Duodenal mucosa (tissue), 2 donors: ENCODE results near the gene ADH1C.
"Not testable (repeated sequence)": the region's sequence is repeated elsewhere in the genome, so short reads cannot be mapped to it uniquely, and the experiment has no call there.

Experiments
- H3K27ac ChIP-seq: one replicate; pipeline ENCODE4 v1.7.0; 2013; ENCODE audit warnings: low read depth, low read length
- H3K27me3 ChIP-seq, 2 donors: one replicate each; pipeline ENCODE4 v1.7.0; 2013; ENCODE audit warnings: low read length in 2 of 2, control low read depth in 1 of 2; ENCODE audit not compliant: insufficient read depth in 2 of 2, control insufficient read depth in 1 of 2
- H3K36me3 ChIP-seq, 2 donors: one replicate each; pipeline ENCODE4 v1.7.0; 2013; ENCODE audit warnings: low read length in 2 of 2, control low read depth in 1 of 2; ENCODE audit not compliant: insufficient read depth in 2 of 2, control insufficient read depth in 1 of 2
- H3K4me1 ChIP-seq, 2 donors: one replicate each; pipeline ENCODE4 v1.7.0; 2013; ENCODE audit warnings: low read length in 2 of 2, control low read depth in 1 of 2; ENCODE audit not compliant: insufficient read depth in 2 of 2, control insufficient read depth in 1 of 2
- H3K4me3 ChIP-seq, 2 donors: one replicate each; pipeline ENCODE4 v1.7.0; 2013; ENCODE audit warnings: low read length in 2 of 2, low read depth in 1 of 2
- H3K9ac ChIP-seq, 2 donors: one replicate each; pipeline ENCODE4 v1.7.0; 2013; ENCODE audit warnings: low read length in 2 of 2, low read depth in 1 of 2
- H3K9me3 ChIP-seq, 2 donors: one replicate each; pipeline ENCODE4 v1.7.0; 2013; ENCODE audit warnings: low read length in 2 of 2, control low read depth in 1 of 2; ENCODE audit not compliant: control insufficient read depth in 1 of 2

ADH1C gene

DNA sequence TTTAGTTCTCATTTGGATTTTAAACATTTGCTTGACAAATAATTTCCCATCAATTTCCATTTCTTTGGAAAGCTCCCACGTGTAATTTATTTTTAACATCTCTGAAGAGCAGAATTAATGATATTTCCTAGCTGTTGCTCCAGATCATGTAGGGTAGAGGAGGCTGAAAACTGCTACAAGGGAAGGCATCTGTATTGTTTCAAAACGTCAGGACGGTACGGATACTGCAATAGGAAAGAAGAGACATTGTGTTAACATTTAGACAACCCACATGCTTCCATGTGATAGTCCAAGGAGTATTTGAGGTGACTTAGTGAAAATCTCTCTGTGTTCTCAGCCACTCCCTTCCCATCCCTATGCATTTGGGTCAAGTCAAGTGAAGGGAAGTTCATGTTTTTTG is 16.0 kb downstream of the ADH1C start:
- Histone ChIP-seq H3K27ac (no peak overlapping the region), H3K27me3 (no peaks in the 10 kb centered on the region), H3K9me3 (no peaks in the 10 kb centered on the region), H3K9ac (no peak overlapping the region), H3K4me3 (no peak overlapping the region), H3K4me1 (no peaks in the 10 kb centered on the region), H3K36me3 (peaks cover 9 to 26% of the 10 kb centered on the region in 2 donors)

DNA sequence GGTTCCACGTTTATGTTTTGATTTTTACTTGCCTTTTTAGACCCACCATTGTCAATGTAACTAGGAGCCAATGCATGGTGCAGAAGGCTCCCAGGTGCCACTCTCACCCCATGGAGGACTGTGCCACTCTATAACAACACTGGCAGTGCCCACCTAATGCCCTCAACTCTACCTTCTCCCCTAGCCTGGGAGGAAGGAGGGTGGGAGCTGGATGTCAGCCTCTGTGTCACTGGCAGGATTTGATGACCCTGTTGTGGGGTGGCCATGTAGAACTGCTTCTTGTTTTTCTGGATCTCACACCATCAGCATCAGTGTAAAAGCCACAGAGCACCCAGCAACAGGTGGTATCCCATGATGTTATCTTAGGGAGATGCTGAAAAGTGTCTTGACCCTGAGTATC is 17.7 kb downstream of the ADH1C start:
- Histone ChIP-seq H3K27me3 (no peaks in the 10 kb centered on the region), H3K36me3 (peaks cover 4 to 12% of the 10 kb centered on the region in 2 donors), H3K27ac (no peak overlapping the region)

DNA sequence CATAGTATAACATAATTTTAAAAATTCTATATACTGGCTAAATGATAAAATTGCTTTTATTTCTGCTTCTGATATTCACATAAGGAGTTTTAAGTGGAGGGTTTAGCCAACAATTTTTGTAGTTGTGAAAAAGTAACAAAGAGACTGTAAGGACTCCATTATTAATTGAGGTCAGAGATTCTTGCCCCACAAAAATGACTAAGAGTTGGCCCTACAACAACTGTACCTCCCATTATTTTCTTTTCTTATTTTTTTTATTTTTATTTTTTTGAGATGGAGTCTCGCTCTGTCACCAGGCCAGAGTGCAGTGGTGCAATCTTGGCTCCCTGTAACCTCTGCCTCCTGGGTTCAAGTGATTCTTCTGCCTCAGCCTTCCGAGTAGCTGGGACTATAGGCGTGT is 21.9 kb downstream of the ADH1C start:
- no peaks in the 10 kb centered on the region for H3K36me3 ChIP-seq
- no peaks in the 10 kb centered on the region for H3K4me1 ChIP-seq
- H3K27me3 ChIP-seq: no peaks in the 10 kb centered on the region
- H3K9me3 ChIP-seq: peaks cover 0 to 6% of the 10 kb centered on the region in 2 donors
- H3K9ac ChIP-seq: no peak overlapping the region
- no peak overlapping the region for H3K4me3 ChIP-seq
- H3K27ac ChIP-seq: no peak overlapping the region

More for the DNA sequence above, 17.7 kb downstream of the ADH1C start:
- Histone ChIP-seq H3K4me1 (no peaks in the 10 kb centered on the region), H3K9ac (no peak overlapping the region), H3K9me3 (no peaks in the 10 kb centered on the region), H3K4me3 (no peak overlapping the region)

DNA sequence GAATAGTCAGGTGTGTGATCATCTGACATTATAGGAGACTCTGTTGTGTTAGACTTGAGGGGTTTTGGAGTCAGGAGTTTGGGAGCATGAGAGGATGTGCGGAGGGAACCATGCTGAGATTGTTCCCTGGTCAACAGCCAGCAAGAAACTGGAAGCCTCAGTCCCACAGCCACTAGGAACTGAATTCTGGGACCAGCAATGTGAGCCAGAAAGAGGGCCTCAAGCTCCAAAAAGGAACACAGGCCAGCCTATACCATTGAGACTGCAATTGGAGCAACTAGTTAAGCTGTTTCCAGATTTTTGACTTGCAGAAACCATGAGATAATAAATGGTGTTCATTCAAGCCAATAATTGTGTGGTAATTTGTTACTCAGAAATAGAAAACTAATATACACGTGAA is 22.7 kb downstream of the ADH1C start:
- H3K9me3 ChIP-seq: peaks cover 0 to 6% of the 10 kb centered on the region in 2 donors
- no peaks in the 10 kb centered on the region for H3K36me3 ChIP-seq
- H3K27me3 ChIP-seq: no peaks in the 10 kb centered on the region
- H3K4me3 ChIP-seq: no peak overlapping the region
- H3K27ac ChIP-seq: no peak overlapping the region
- H3K9ac ChIP-seq: no peak overlapping the region
- no peaks in the 10 kb centered on the region for H3K4me1 ChIP-seq

DNA sequence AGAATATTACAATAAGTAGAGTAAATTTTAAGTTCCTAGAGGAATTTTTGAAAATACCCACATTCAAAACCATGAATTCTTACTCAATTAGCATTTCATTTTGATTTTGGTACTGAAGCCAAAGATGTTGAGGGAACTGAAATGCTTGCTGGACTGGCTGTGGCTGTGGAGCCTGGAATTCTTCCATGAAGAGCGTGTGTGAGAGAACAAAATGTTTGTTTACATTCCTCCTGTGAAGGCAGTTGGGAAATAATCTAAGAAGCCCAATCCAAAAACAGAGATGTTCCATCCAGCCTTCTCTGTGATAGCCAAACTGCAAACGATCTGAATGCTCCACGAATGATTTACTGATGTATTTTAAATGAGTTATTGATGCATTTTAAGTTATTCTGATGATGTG is 27.6 kb downstream of the ADH1C start:
- no peak overlapping the region for H3K27ac ChIP-seq
- no peak overlapping the region for H3K4me3 ChIP-seq

DNA sequence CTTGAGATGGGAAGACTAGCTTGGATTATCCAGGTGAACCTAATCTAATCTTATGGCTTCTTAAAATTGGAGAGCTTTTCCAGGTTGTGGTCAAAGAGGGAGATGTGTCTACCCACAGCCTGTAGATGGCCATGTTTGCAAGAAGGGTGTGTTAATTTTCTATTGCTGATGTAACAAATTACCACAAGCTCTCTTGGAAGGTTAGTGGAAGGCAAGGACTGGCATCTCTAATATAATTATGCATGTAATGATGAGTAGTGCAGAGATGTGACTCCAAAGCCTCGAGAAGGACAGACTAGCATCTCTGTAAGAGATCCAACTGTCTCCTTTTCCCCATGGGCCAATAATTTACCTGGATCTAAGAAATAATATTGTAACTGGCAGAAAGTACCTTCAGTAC is 28.2 kb downstream of the ADH1C start:
- Histone ChIP-seq H3K4me1 (no peaks in the 10 kb centered on the region), H3K27ac (peak overlapping the region; percentile 0), H3K36me3 (no peaks in the 10 kb centered on the region)

More for the DNA sequence above, 27.6 kb downstream of the ADH1C start:
- peaks cover 0 to 6% of the 10 kb centered on the region in 2 donors for H3K9me3 ChIP-seq
- no peak overlapping the region for H3K9ac ChIP-seq
- no peaks in the 10 kb centered on the region for H3K36me3 ChIP-seq
- no peaks in the 10 kb centered on the region for H3K27me3 ChIP-seq
- H3K4me1 ChIP-seq: no peaks in the 10 kb centered on the region

DNA sequence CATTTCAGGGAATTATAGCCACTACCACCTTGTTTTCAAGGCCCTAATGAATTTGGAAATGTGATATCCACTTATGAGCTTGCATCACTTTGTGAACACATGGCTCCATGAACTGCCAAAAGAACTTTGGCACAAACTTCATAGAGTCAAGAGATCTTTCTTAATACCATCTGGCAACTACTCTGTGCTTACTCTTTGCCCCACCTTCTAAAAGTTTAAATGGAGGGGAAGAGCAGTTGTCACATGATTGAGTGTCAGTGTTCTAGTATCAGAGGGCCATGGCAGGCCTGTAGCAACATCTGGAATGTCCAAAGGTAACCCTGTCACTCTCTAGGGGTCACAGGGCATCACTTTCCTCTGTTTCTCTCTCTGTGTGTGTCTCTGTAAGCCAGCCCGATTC is 28.8 kb downstream of the ADH1C start:
- Histone ChIP-seq H3K4me1 (no peaks in the 10 kb centered on the region), H3K4me3 (no peak overlapping the region), H3K36me3 (no peaks in the 10 kb centered on the region), H3K9ac (no peak overlapping the region), H3K9me3 (peaks cover 0 to 6% of the 10 kb centered on the region in 2 donors), H3K27me3 (no peaks in the 10 kb centered on the region), H3K27ac (no peak overlapping the region)

More for the DNA sequence above, 28.2 kb downstream of the ADH1C start:
- Histone ChIP-seq H3K4me3 (no peak overlapping the region), H3K27me3 (no peaks in the 10 kb centered on the region), H3K9me3 (peaks cover 0 to 6% of the 10 kb centered on the region in 2 donors), H3K9ac (no peak overlapping the region)

DNA sequence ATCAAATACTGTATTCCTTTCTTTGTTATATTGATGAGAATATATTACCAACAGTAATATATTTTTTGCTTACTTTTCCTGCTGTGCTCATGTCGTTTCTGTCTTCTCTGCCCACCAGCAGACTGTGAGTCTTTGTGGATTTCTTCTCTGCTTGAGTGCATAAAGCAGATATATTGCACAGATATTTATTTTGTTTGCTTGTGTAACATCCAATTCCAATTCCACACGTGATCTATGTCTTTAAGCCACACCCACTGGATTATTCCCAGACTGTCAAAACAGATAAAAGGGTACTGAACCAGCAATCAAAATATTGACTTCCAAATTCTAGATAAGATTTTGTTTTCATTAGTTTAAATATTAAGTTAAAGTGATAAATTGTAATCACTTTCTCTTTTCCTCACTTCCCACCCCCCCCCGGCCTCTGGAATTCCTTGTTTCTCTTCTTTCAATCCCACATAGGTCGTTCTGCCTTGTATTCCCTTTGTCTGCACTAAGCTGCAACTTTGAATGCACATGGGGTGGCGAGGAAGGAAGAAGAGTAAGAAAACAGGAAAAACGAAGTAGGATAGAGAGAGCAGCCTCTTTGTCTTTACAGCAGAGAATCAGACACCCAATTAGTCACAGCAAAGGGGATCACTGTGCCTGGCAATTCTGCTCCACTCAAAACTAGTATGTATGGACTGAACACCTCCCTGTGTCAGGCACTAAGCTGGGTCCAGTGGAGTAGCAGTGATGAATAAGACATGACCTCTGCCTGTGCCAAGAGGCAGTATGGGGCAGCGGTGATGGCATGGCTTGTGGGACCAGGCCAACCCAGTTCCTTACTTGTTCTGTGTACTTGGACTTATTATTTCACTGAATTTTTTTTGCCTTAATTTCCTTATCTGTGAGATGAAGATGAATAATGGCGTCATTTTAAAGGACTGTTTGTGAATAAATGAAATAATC is 31.0 kb downstream of the ADH1C start, which contains the start of gene ADH1B:
Gene ADH1B, minus strand, starts transcription at position 161 of the 951 bp plus-strand sequence. Its CDS starts 70 bp downstream, at position 91.
- no peaks in the 10 kb centered on the region for H3K9me3 ChIP-seq
- H3K4me3 ChIP-seq: peak within 1 kb of the TSS; percentile 11 to 18
- H3K9ac ChIP-seq: peak within 1 kb of the TSS in 1 of 2 donors; percentile 14
- H3K36me3 ChIP-seq: no peaks in the 10 kb centered on the region
- no peak within 1 kb of the TSS for H3K27ac ChIP-seq
- no peaks in the 10 kb centered on the region for H3K4me1 ChIP-seq
- no peaks in the 10 kb centered on the region for H3K27me3 ChIP-seq

DNA sequence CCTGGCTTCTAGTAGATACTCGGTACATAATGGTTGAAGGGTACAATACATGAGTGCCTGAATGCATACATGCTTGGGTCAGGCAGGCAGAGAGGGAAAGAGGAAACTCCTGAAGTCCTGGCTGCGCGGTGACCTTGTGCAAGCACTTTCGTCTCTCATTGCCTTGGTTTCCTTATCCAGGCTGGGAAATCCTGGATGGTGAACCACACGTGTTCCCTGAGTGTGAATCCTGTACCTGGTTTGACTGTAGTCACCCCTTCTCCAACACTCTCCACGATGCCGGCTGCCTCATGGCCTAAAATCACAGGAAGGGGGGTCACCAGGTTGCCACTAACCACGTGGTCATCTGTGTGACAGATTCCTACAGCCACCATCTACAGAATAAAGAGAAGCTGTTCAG is 34.7 kb downstream of the ADH1C start:
- not testable (repeated sequence) for H3K27me3 ChIP-seq

DNA sequence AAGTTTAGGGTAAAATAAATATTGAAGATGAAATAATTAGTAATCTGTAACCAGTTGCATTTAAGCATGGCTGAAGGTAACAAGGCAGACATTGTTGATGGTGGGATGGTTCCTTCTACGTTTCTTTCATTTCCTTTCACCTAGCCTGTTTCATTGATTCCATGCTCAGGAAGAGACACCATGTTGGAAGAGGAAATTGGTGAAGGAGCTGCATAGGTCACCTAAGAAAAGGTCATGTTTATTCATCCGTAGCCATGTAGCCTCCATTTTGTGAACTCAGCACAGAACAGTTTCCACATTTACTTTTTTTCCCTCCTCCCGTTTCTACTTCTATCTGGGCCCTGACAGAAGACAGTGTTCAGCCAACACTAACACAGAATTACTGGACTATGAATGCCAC is 35.2 kb downstream of the ADH1C start:
- no peaks in the 10 kb centered on the region for H3K4me1 ChIP-seq
- no peak overlapping the region for H3K27ac ChIP-seq
- H3K9ac ChIP-seq: no peak overlapping the region
- no peak overlapping the region for H3K4me3 ChIP-seq
- H3K36me3 ChIP-seq: no peaks in the 10 kb centered on the region
- H3K27me3 ChIP-seq: no peaks in the 10 kb centered on the region
- no peaks in the 10 kb centered on the region for H3K9me3 ChIP-seq

More for the DNA sequence above, 34.7 kb downstream of the ADH1C start:
- not testable (repeated sequence) for H3K4me1 ChIP-seq, H3K27ac ChIP-seq, H3K9ac ChIP-seq, H3K9me3 ChIP-seq, H3K36me3 ChIP-seq, H3K4me3 ChIP-seq
